GM12878 (cell line): ENCODE data around the gene NPTX1. TPM values are rescaled to one million over a fixed set of nuclear protein-coding genes. Genes with fewer than 3 reads are reported as not detected.

Experiments used
- ATAC-seq: fragments of 200-7000 bp; cut with Tn5 transposase; 3 replicates; pipeline ENCODE4 v1.9.1; 2020; ENCODE audit warnings: mild to moderate bottlenecking, moderate library complexity
- BruUV-seq: library from RNA; stranded (reverse); fragments of 400-500 nt; replicated peaks from 2 replicates; lab custom pipeline; 2021; lab: Mats Ljungman, UMichigan
- CTCF ChIA-PET: fragments of 300-600 bp; sonication (Branson Sonifier 250); formaldehyde crosslinking; extraction: SDS; loops from one replicate; lab custom pipeline; 2021; ENCODE audit warnings: inconsistent platforms; lab: Yijun Ruan, JAX
- POLR2A ChIA-PET: fragments of 350-600 bp; formaldehyde crosslinking; extraction: SDS; loops from one replicate; lab custom pipeline; 2021; ENCODE audit warnings: inconsistent platforms; lab: Charles Lee
- RAD21 ChIA-PET: fragments of 300-600 bp; sonication (Branson Sonifier 250); formaldehyde crosslinking; loops from one replicate; lab custom pipeline; 2023; ENCODE audit warnings: antibody characterized with exemption; ENCODE audit not compliant: unreplicated experiment; lab: Charles Lee
- SMC1A ChIA-PET: fragments of 300-600 bp; sonication (Branson Sonifier 250); formaldehyde crosslinking; loops from one replicate; lab custom pipeline; 2023; ENCODE audit not compliant: unreplicated experiment, uncharacterized antibody; lab: Charles Lee
- DNase-seq: peaks from one replicate; pipeline ENCODE4 v3.0.0-alpha.2; 2011; ENCODE audit warnings: low read depth, low spot score
- FAIRE-seq: peaks from 3 replicates; lab custom pipeline; 2011; peaks lifted over from hg19 to GRCh38; lab: Jason Lieb, UNC
- H2AFZ ChIP-seq: 2 replicates; pipeline ENCODE4 v1.6.0; 2011; ENCODE audit warnings: low read depth, low read length, control low read depth; ENCODE audit not compliant: control insufficient read depth
- H3K27ac ChIP-seq: 2 replicates; pipeline ENCODE4 v1.5.1; 2011; ENCODE audit warnings: control low read depth; ENCODE audit not compliant: control insufficient read depth, insufficient read depth
- H3K27me3 ChIP-seq, 2 experiments: replicated peaks in 1 of 2; 2 replicates each; pipeline versions ENCODE4 v1.6.0 to v1.6.1; 2011; ENCODE audit warnings: low read length in 1 of 2; ENCODE audit not compliant: control insufficient read depth in 2 of 2, insufficient read depth in 2 of 2
- H3K36me3 ChIP-seq, 2 experiments: 2 replicates each; pipeline ENCODE4 v1.5.1; 2011; ENCODE audit warnings: low read length in 1 of 2; ENCODE audit not compliant: control insufficient read depth in 2 of 2, insufficient read depth in 2 of 2
- H3K4me1 ChIP-seq: 2 replicates; pipeline ENCODE4 v1.6.1; 2011; ENCODE audit warnings: mild to moderate bottlenecking, low read length, moderate library complexity, mixed read lengths; ENCODE audit not compliant: control insufficient read depth, insufficient read depth
- H3K4me2 ChIP-seq: 2 replicates; pipeline ENCODE4 v1.6.0; 2011; ENCODE audit warnings: control low read depth; ENCODE audit not compliant: control insufficient read depth, insufficient read depth
- H3K4me3 ChIP-seq: fragments of 200-600 bp; sonication (generic); 2 replicates; pipeline ENCODE4 v1.5.1; 2016
- H3K79me2 ChIP-seq: 2 replicates; pipeline ENCODE4 v1.6.0; 2011; ENCODE audit warnings: low read length; ENCODE audit not compliant: control insufficient read depth, insufficient read depth
- H3K9ac ChIP-seq: 2 replicates; pipeline ENCODE4 v1.8.0; 2011; ENCODE audit warnings: low read length, control low read depth, mixed read lengths; ENCODE audit not compliant: control insufficient read depth, insufficient read depth
- H3K9me3 ChIP-seq: replicated peaks from 3 replicates; pipeline ENCODE4 v1.5.1; 2011; ENCODE audit warnings: mild to moderate bottlenecking, low read length; ENCODE audit not compliant: control insufficient read depth, insufficient read depth
- H4K20me1 ChIP-seq: 2 replicates; pipeline ENCODE4 v1.6.0; 2011; ENCODE audit not compliant: control insufficient read depth, insufficient read depth
- BACH1 ChIP-seq: fragments of 450-650 bp; IDR thresholded peaks from 2 replicates; pipeline ENCODE4 v1.6.1; 2017; ENCODE audit warnings: mild to moderate bottlenecking, borderline replicate concordance
- RELA ChIP-seq: fragments of 450-650 bp; IDR thresholded peaks from 2 replicates; pipeline ENCODE4 v1.8.0; 2014; ENCODE audit warnings: borderline replicate concordance; ENCODE audit not compliant: partially characterized antibody
- WGBS: methylation state at CpG from one replicate; pipeline ENCODE4 v1.1.6; 2016; ENCODE audit warnings: low lambda C conversion rate; ENCODE audit not compliant: insufficient replicate concordance, insufficient coverage; ENCODE audit errors: missing lambda C conversion rate; 5-methylcytosine and 5-hydroxymethylcytosine counted together
- in situ Hi-C: fragments of 300-500 bp; cut with MboI; formaldehyde crosslinking; loops from 9 replicates; pipeline ENCODE4 v1.14.3; 2018; ENCODE audit warnings: mixed read lengths
- intact Hi-C: fragments of 100-400 bp; cut with micrococcal nuclease; formaldehyde crosslinking; loops from one replicate; pipeline ENCODE4 v1.14.2; 2022; ENCODE audit not compliant: unreplicated experiment
- polyA plus RNA-seq, 11 experiments: library from polyadenylated mRNA; depleted of rRNA in 4 of 11; unstranded in 6 of 11; stranded (reverse) in 5 of 11; fragments of >200 nt; fragmentation: Nextera tagmentation in 4 of 11; fragmentation: Illumina TruSeq in 1 of 11; extraction: Ambion mirVana in 4 of 11; extraction: Trizol in 1 of 11; gene quantifications; 1 replicate in 1 of 11; 2 replicates in 10 of 11; pipeline versions ENCODE4 v1.2.1 to v1.2.3, GENCODE V29; 2011 to 2016; ENCODE audit warnings: inconsistent platforms in 2 of 11, missing spikeins in 2 of 11, low read depth in 1 of 11
- total RNA-seq, 4 experiments: library from RNA; depleted of rRNA in 3 of 4; stranded (reverse); fragments of >200 nt in 3 of 4; fragmentation: Illumina TruSeq in 1 of 4; extraction: Trizol in 1 of 4; gene quantifications; 2 replicates each; pipeline versions ENCODE4 v1.2.1 to v1.2.3, GENCODE V29; 2013 to 2021
- TF ChIP-seq, protein P1 (sequence below): fragments of 450-650 bp; formaldehyde crosslinking; IDR thresholded peaks from 2 replicates; pipeline ENCODE4 v1.4.0; 2020; ENCODE audit warnings: mild to moderate bottlenecking, moderate library complexity
- TF ChIP-seq, protein P2 (sequence below): fragments of 450-650 bp; conservative IDR thresholded peaks from 2 replicates; pipeline ENCODE4 v1.6.1; 2017; ENCODE audit warnings: mild to moderate bottlenecking, moderate library complexity
- TF ChIP-seq, protein P3 (sequence below): fragments of 450-650 bp; IDR thresholded peaks from 2 replicates; pipeline ENCODE4 v1.6.1; 2018; ENCODE audit warnings: mild to moderate bottlenecking, low read depth, moderate library complexity; ENCODE audit not compliant: partially characterized antibody
- TF ChIP-seq, protein P4 (sequence below): fragments of 450-650 bp; IDR thresholded peaks from 2 replicates; pipeline ENCODE4 v1.6.1; 2018; ENCODE audit warnings: borderline replicate concordance, mild to moderate bottlenecking; ENCODE audit not compliant: partially characterized antibody
- TF ChIP-seq, protein P5 (sequence below): IDR thresholded peaks from 2 replicates; pipeline ENCODE4 v1.6.1; 2011; ENCODE audit warnings: low read depth, mild to moderate bottlenecking, low read length, moderate library complexity, borderline replicate concordance; ENCODE audit errors: extremely low read depth

NPTX1 gene
- total and polyA plus RNA-seq, 10 of the 15 experiments (the other 5 are each of a cell fraction or from before 2014, with no cell fraction given), result not detected

DNA sequence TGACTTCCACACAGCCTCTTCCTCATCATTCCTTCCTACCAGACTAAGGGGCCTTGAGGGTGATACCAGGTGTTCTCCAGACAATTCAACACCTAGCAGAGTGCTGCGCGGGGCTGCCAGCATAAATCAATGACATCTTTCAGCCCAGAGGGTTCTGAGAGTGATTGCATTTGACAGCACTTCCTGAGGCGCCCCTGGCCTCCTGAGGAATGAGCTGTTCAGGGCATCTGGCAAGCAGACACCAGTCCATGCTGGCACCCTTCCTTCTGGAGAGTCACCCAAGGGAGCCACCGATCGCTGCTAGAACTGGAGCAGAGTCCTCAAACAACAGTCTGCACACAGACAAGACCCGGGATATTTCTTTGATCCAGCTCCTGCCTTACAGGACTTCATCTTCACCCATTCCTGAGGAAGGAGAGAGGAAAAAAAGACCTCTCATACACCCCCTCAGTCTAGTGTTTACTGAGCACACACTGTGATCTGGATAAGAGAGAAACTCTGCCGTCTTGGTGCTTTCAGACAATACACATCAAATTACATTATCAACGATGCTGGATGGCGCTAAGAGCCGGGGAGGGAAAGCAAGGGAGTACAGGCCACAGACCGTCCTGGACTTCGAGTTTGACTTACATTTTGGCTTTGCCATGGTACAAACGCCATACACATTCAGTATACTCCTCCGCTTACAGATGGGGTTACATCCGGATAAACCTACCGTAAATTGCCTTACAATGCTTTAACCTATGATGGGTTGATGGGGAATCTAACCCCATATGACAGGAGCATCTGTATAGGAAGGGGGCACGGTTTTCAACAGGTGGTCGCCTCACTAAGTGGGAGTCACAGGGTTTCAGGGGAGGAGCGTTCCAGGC, 23.0 kb downstream of the NPTX1 start:
- ChIA-PET CTCF (interaction anchor here (1.5 kb wide), 1 partner anchor 122 kb away, joined by 3 read pairs; no protein-coding TSS in a partner anchor), POLR2A (interaction anchor here (1.2 kb wide), 1 partner anchor 37 kb away, joined by 3 read pairs; no protein-coding TSS in a partner anchor), RAD21 (interaction anchor here (1.4 kb wide), 1 partner anchor 337 kb away, joined by 4 read pairs; no protein-coding TSS in a partner anchor), SMC1A (interaction anchor here (1.2 kb wide), 1 partner anchor 38 kb away, joined by 3 read pairs; the partner anchor contains the start of gene ENDOV)
- Histone ChIP-seq H3K4me2 (peak overlapping the region; percentile 100), H3K9ac (peak overlapping the region; percentile 99; the same call in 1 of the 2 replicates), H3K27ac (peak overlapping the region; percentile 89), H3K4me3 (peak overlapping the region; percentile 64), H3K79me2 (peaks cover 7% of the 10 kb centered on the region), H4K20me1 (no peaks in the 10 kb centered on the region), H3K4me1 (peaks cover 8% of the 10 kb centered on the region), H3K27me3 (0 out of 4 replicates have a peak, but pooled peaks cover 0 to 2% of the 10 kb centered on the region in 2 experiments), H3K36me3 (no peaks in the 10 kb centered on the region), H3K9me3 (no peaks in the 10 kb centered on the region), H2AFZ (no peak overlapping the region)
- intact Hi-C loops (loop anchor here (10.0 kb wide), 1 partner anchor 121 kb away; no protein-coding TSS in a partner anchor), in situ Hi-C loops (no loop called here)
- WGBS, result 94% methylated on average over 19 of the region's 19 CpGs
- FAIRE-seq (no peak), DNase-seq (no peak), ATAC-seq (no peak)
- no TSS peak for BruUV-seq
- no peak for TF ChIP-seq BACH1
- TF ChIP-seq, protein P1, sequence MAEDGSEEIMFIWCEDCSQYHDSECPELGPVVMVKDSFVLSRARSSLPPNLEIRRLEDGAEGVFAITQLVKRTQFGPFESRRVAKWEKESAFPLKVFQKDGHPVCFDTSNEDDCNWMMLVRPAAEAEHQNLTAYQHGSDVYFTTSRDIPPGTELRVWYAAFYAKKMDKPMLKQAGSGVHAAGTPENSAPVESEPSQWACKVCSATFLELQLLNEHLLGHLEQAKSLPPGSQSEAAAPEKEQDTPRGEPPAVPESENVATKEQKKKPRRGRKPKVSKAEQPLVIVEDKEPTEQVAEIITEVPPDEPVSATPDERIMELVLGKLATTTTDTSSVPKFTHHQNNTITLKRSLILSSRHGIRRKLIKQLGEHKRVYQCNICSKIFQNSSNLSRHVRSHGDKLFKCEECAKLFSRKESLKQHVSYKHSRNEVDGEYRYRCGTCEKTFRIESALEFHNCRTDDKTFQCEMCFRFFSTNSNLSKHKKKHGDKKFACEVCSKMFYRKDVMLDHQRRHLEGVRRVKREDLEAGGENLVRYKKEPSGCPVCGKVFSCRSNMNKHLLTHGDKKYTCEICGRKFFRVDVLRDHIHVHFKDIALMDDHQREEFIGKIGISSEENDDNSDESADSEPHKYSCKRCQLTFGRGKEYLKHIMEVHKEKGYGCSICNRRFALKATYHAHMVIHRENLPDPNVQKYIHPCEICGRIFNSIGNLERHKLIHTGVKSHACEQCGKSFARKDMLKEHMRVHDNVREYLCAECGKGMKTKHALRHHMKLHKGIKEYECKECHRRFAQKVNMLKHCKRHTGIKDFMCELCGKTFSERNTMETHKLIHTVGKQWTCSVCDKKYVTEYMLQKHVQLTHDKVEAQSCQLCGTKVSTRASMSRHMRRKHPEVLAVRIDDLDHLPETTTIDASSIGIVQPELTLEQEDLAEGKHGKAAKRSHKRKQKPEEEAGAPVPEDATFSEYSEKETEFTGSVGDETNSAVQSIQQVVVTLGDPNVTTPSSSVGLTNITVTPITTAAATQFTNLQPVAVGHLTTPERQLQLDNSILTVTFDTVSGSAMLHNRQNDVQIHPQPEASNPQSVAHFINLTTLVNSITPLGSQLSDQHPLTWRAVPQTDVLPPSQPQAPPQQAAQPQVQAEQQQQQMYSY (CRISPR knock-in tag), result no peak
- TF ChIP-seq, protein P2, sequence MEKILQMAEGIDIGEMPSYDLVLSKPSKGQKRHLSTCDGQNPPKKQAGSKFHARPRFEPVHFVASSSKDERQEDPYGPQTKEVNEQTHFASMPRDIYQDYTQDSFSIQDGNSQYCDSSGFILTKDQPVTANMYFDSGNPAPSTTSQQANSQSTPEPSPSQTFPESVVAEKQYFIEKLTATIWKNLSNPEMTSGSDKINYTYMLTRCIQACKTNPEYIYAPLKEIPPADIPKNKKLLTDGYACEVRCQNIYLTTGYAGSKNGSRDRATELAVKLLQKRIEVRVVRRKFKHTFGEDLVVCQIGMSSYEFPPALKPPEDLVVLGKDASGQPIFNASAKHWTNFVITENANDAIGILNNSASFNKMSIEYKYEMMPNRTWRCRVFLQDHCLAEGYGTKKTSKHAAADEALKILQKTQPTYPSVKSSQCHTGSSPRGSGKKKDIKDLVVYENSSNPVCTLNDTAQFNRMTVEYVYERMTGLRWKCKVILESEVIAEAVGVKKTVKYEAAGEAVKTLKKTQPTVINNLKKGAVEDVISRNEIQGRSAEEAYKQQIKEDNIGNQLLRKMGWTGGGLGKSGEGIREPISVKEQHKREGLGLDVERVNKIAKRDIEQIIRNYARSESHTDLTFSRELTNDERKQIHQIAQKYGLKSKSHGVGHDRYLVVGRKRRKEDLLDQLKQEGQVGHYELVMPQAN, result no peak
- TF ChIP-seq, protein P3, sequence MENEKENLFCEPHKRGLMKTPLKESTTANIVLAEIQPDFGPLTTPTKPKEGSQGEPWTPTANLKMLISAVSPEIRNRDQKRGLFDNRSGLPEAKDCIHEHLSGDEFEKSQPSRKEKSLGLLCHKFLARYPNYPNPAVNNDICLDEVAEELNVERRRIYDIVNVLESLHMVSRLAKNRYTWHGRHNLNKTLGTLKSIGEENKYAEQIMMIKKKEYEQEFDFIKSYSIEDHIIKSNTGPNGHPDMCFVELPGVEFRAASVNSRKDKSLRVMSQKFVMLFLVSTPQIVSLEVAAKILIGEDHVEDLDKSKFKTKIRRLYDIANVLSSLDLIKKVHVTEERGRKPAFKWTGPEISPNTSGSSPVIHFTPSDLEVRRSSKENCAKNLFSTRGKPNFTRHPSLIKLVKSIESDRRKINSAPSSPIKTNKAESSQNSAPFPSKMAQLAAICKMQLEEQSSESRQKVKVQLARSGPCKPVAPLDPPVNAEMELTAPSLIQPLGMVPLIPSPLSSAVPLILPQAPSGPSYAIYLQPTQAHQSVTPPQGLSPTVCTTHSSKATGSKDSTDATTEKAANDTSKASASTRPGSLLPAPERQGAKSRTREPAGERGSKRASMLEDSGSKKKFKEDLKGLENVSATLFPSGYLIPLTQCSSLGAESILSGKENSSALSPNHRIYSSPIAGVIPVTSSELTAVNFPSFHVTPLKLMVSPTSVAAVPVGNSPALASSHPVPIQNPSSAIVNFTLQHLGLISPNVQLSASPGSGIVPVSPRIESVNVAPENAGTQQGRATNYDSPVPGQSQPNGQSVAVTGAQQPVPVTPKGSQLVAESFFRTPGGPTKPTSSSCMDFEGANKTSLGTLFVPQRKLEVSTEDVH, result no peak
- TF ChIP-seq, protein P4, sequence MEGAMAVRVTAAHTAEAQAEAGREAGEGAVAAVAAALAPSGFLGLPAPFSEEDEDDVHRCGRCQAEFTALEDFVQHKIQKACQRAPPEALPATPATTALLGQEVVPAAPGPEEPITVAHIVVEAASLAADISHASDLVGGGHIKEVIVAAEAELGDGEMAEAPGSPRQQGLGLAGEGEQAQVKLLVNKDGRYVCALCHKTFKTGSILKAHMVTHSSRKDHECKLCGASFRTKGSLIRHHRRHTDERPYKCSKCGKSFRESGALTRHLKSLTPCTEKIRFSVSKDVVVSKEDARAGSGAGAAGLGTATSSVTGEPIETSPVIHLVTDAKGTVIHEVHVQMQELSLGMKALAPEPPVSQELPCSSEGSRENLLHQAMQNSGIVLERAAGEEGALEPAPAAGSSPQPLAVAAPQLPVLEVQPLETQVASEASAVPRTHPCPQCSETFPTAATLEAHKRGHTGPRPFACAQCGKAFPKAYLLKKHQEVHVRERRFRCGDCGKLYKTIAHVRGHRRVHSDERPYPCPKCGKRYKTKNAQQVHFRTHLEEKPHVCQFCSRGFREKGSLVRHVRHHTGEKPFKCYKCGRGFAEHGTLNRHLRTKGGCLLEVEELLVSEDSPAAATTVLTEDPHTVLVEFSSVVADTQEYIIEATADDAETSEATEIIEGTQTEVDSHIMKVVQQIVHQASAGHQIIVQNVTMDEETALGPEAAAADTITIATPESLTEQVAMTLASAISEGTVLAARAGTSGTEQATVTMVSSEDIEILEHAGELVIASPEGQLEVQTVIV, result no peak
- TF ChIP-seq, protein P5, sequence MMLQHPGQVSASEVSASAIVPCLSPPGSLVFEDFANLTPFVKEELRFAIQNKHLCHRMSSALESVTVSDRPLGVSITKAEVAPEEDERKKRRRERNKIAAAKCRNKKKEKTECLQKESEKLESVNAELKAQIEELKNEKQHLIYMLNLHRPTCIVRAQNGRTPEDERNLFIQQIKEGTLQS, result no peak
- TF ChIP-seq RELA, result no peak
